ENCODE data around the gene MRPL37. TPM values are rescaled to one million over a fixed set of nuclear protein-coding genes. Genes with fewer than 3 reads are reported as not detected.

Gene MRPL37
- polyA plus RNA-seq, 2 of the 4 experiments (the other 2 are of a cell fraction), result 16.2 to 68.9 TPM

DNA sequence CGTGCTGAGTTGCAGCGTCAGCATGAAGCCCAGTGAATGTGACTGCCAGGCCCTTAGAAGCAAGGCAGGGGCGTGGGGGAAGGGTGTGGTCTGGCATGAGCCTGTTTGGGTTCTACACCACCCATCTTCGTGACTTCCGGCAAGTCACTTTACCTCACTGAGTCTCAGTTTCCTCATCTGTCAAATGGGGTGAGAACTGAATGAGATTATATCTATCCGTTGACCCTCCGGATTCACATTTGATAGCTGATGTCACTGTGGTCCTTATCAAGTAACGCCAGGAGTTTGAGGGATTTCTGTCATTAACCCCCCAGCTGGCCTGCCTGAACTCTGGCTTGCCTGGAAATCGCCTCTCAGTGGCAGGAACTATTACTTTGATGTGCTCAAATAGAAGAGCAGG, 15.6 kb downstream of the MRPL37 start:
- no peak for DNase-seq (ENCODE audit: low read depth in 1 of 2, low spot score in 1 of 2)
- FAIRE-seq, result no peak
- TF ChIP-seq RAD21 (conservative IDR thresholded peaks at IDR 0.05 in 1 of 2, IDR thresholded peaks at IDR 0.05 in 1 of 2), result no peak
- TF ChIP-seq PHF8 (IDR thresholded peaks at IDR 0.05; ENCODE audit: borderline replicate concordance, low read depth), result no peak
- TF ChIP-seq TFCP2L1 (CRISPR knock-in tag; IDR thresholded peaks at IDR 0.05), result no peak
- TF ChIP-seq ZC3H11A (IDR thresholded peaks at IDR 0.05), result no peak
- TF ChIP-seq, protein P1, sequence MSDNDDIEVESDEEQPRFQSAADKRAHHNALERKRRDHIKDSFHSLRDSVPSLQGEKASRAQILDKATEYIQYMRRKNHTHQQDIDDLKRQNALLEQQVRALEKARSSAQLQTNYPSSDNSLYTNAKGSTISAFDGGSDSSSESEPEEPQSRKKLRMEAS (IDR thresholded peaks at IDR 0.05), result no peak
- TF ChIP-seq, protein P2, sequence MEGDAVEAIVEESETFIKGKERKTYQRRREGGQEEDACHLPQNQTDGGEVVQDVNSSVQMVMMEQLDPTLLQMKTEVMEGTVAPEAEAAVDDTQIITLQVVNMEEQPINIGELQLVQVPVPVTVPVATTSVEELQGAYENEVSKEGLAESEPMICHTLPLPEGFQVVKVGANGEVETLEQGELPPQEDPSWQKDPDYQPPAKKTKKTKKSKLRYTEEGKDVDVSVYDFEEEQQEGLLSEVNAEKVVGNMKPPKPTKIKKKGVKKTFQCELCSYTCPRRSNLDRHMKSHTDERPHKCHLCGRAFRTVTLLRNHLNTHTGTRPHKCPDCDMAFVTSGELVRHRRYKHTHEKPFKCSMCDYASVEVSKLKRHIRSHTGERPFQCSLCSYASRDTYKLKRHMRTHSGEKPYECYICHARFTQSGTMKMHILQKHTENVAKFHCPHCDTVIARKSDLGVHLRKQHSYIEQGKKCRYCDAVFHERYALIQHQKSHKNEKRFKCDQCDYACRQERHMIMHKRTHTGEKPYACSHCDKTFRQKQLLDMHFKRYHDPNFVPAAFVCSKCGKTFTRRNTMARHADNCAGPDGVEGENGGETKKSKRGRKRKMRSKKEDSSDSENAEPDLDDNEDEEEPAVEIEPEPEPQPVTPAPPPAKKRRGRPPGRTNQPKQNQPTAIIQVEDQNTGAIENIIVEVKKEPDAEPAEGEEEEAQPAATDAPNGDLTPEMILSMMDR (IDR thresholded peaks at IDR 0.05), result no peak
- TF ChIP-seq GATA3 (IDR thresholded peaks at IDR 0.05; ENCODE audit: borderline replicate concordance), result no peak
- TF ChIP-seq RNF2 (IDR thresholded peaks at IDR 0.05; ENCODE audit: borderline replicate concordance, low read depth), result no peak
- no peak for TF ChIP-seq CEBPB (IDR thresholded peaks at IDR 0.05)
- no peak for TF ChIP-seq MAFK (IDR thresholded peaks at IDR 0.05; ENCODE audit: partially characterized antibody)
- TF ChIP-seq FOSB (CRISPR knock-in tag; IDR thresholded peaks at IDR 0.05), result no peak
- TF ChIP-seq RARB (CRISPR knock-in tag; IDR thresholded peaks at IDR 0.05), result no peak
- no peak for TF ChIP-seq JUN (IDR thresholded peaks at IDR 0.05)
- ATAC-seq, result no peak
- Histone ChIP-seq H3K4me2 (no peak overlapping the region), H3K4me1 (no peaks in the 10 kb centered on the region), H3K4me3 (no peak overlapping the region), H3K27ac (no peak overlapping the region), H3K9me3 (no peaks in the 10 kb centered on the region)
- ChIA-PET CTCF (interaction anchor here (1.2 kb wide), 1 partner anchor 274 kb away, joined by 3 read pairs; no protein-coding TSS in a partner anchor), POLR2A (no interaction called here)
- over 99% methylated on average over 8 of the region's 9 CpGs for WGBS (ENCODE audit: missing lambda C conversion rate)

DNA sequence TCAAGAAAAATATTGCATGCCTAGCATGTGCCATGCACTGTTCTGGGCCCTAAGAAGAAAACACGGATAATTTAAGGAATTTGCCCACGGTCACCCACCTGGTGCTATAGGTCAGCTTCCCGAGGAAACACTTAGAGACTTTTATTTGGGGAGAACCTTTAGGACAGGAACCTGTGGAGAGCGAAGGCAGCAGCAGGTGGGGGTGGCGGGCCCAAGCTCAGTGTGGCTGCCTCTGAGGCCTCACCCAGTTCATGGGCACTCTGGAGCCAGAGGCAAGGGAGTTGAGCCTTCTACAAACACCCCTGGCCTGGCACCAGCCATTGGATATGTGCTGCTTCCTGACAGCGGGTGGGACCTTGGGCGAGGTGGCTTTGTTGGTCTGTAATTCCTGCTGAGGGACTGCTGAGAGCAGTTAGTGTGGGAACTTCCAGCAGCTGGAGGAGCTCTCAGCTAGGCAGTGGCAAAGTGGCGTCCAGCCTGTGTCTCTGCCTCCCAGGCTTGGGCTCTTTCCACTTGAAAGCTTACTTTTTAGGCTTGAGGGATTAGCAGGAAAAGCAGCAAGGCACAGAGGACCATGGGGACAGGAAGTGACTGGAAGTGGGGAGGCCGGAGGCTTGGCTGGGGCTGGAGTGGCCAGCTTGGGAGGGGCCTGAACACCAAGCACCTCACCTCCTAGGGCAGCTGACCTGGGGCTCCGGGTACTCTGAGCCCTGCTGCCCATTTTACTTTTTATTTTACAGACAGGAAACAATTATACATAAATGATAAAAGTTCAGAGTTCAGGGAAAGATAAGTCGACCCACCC, 19.1 kb downstream of the MRPL37 start:
- POLR2A ChIA-PET, result no interaction called here
- FAIRE-seq (no peak), ATAC-seq (no peak), DNase-seq (ENCODE audit: low read depth in 1 of 2, low spot score in 1 of 2) (no peak)
- WGBS (ENCODE audit: missing lambda C conversion rate), result 89% methylated on average over 11 of the region's 11 CpGs
- TF ChIP-seq MYC (IDR thresholded peaks at IDR 0.05; ENCODE audit: borderline replicate concordance, low read length) (no peak), CHD4 (IDR thresholded peaks at IDR 0.05; ENCODE audit: borderline replicate concordance) (no peak), HOXB13 (CRISPR knock-in tag; IDR thresholded peaks at IDR 0.05; ENCODE audit: low read depth) (no peak), FOXS1 (CRISPR knock-in tag; IDR thresholded peaks at IDR 0.05) (no peak), ESRRA (IDR thresholded peaks at IDR 0.05; ENCODE audit: borderline replicate concordance, low read length) (no peak), TFCP2L1 (CRISPR knock-in tag; IDR thresholded peaks at IDR 0.05) (no peak)
- TF ChIP-seq, protein P3, sequence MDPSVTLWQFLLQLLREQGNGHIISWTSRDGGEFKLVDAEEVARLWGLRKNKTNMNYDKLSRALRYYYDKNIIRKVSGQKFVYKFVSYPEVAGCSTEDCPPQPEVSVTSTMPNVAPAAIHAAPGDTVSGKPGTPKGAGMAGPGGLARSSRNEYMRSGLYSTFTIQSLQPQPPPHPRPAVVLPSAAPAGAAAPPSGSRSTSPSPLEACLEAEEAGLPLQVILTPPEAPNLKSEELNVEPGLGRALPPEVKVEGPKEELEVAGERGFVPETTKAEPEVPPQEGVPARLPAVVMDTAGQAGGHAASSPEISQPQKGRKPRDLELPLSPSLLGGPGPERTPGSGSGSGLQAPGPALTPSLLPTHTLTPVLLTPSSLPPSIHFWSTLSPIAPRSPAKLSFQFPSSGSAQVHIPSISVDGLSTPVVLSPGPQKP (IDR thresholded peaks at IDR 0.05; ENCODE audit: low read depth, low read length), result no peak
- CTCF ChIA-PET, result interaction anchor here (1.1 kb wide), 1 partner anchor 75 kb away, joined by 3 read pairs; no protein-coding TSS in a partner anchor
- H3K4me2 ChIP-seq, result no peak overlapping the region
- no peaks in the 10 kb centered on the region for H3K4me1 ChIP-seq
- no peak overlapping the region for H3K27ac ChIP-seq
- no peaks in the 10 kb centered on the region for H3K9me3 ChIP-seq
- no peak overlapping the region for H3K4me3 ChIP-seq

DNA sequence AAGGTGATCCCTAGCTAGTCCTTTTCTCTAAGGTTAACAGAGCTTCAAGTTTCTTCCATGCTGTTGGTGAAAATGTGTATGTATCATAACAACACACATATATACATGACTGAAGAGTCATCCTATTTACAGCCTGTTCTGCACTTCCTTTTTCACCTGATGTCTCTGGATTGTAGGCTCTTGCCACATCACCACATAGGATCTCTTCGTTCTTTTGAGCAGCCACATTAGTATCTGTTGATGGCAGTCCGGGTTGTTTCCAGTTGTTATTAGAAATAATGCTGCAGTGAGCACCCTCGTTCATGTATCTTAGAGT, 19.7 kb downstream of the MRPL37 start:
- CTCF ChIA-PET, result interaction anchor here (1.1 kb wide), 1 partner anchor 75 kb away, joined by 3 read pairs; no protein-coding TSS in a partner anchor
- Histone ChIP-seq H3K9me3 (no peaks in the 10 kb centered on the region), H3K27ac (no peak overlapping the region), H3K4me1 (no peaks in the 10 kb centered on the region), H3K4me3 (no peak overlapping the region), H3K4me2 (no peak overlapping the region)
- ATAC-seq, result no peak
- WGBS (ENCODE audit: missing lambda C conversion rate), result 91% methylated on average over 3 of the region's 3 CpGs
- no peak for FAIRE-seq
- DNase-seq (ENCODE audit: low read depth in 1 of 2, low spot score in 1 of 2), result no peak
- POLR2A ChIA-PET, result no interaction called here
- TF ChIP-seq, protein P4, sequence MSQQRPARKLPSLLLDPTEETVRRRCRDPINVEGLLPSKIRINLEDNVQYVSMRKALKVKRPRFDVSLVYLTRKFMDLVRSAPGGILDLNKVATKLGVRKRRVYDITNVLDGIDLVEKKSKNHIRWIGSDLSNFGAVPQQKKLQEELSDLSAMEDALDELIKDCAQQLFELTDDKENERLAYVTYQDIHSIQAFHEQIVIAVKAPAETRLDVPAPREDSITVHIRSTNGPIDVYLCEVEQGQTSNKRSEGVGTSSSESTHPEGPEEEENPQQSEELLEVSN (IDR thresholded peaks at IDR 0.05; ENCODE audit: borderline replicate concordance, low read depth), result no peak
- no peak for TF ChIP-seq NR3C1 (IDR thresholded peaks at IDR 0.05)
- TF ChIP-seq HOXB13 (CRISPR knock-in tag; IDR thresholded peaks at IDR 0.05; ENCODE audit: low read depth), result no peak
- no peak for TF ChIP-seq HEYL (CRISPR knock-in tag; IDR thresholded peaks at IDR 0.05)
- TF ChIP-seq POLR2A (IDR thresholded peaks at IDR 0.05; ENCODE audit: low read length), result no peak
- no peak for TF ChIP-seq ZSCAN20 (CRISPR knock-in tag; IDR thresholded peaks at IDR 0.05)
- no peak for TF ChIP-seq RNF2 (IDR thresholded peaks at IDR 0.05; ENCODE audit: borderline replicate concordance, low read depth)
- TF ChIP-seq CEBPB (IDR thresholded peaks at IDR 0.05), result no peak
- no peak for TF ChIP-seq FOSL2 (IDR thresholded peaks at IDR 0.05)
- TF ChIP-seq FOSL2 (CRISPR knock-in tag; IDR thresholded peaks at IDR 0.05), result no peak
- TF ChIP-seq, protein P3 (IDR thresholded peaks at IDR 0.05; ENCODE audit: low read depth, low read length), result no peak
- no peak for TF ChIP-seq HOXB5 (CRISPR knock-in tag; IDR thresholded peaks at IDR 0.05)
- TF ChIP-seq, protein P5, sequence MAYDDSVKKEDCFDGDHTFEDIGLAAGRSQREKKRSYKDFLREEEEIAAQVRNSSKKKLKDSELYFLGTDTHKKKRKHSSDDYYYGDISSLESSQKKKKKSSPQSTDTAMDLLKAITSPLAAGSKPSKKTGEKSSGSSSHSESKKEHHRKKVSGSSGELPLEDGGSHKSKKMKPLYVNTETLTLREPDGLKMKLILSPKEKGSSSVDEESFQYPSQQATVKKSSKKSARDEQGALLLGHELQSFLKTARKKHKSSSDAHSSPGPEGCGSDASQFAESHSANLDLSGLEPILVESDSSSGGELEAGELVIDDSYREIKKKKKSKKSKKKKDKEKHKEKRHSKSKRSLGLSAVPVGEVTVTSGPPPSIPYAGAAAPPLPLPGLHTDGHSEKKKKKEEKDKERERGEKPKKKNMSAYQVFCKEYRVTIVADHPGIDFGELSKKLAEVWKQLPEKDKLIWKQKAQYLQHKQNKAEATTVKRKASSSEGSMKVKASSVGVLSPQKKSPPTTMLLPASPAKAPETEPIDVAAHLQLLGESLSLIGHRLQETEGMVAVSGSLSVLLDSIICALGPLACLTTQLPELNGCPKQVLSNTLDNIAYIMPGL (CRISPR knock-in tag; IDR thresholded peaks at IDR 0.05; ENCODE audit: borderline replicate concordance), result no peak
